Measurements from ENCODE around the gene GADD45B.

Gene GADD45B, protein sequence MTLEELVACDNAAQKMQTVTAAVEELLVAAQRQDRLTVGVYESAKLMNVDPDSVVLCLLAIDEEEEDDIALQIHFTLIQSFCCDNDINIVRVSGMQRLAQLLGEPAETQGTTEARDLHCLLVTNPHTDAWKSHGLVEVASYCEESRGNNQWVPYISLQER

DNA sequence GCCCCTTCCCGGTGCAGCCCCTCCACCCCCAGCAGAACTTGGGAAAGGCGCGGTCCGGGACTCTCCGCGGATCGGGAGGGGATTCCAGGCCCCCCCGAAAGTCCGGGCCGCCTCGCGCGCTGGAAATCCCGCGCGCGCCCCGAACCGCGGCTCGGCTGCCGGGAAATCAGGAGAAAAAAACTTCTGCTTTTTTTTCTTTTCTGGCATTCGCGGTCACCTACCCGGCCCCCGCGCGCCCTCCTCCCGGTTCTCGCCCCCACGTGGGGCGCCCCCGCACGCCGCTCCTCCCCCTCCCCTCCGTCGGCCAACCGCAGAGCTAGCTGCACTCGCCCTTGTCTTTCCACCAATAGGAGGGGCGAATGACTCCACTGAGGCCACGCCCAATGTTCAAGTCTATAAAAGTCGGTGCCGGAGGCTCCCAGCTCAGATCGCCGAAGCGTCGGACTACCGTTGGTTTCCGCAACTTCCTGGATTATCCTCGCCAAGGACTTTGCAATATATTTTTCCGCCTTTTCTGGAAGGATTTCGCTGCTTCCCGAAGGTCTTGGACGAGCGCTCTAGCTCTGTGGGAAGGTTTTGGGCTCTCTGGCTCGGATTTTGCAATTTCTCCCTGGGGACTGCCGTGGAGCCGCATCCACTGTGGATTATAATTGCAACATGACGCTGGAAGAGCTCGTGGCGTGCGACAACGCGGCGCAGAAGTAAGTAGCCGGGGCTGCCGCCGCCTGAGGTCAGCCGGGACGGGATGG lies at the start of gene GADD45B:
GADD45B (plus strand) TSS at position 426 of the 749 bp plus-strand sequence; CDS start at position 658, 232 bp downstream.
- peak within 1 kb of the TSS; percentile 88 to 96 for H3K27ac ChIP-seq
- TF ChIP-seq, protein P1, sequence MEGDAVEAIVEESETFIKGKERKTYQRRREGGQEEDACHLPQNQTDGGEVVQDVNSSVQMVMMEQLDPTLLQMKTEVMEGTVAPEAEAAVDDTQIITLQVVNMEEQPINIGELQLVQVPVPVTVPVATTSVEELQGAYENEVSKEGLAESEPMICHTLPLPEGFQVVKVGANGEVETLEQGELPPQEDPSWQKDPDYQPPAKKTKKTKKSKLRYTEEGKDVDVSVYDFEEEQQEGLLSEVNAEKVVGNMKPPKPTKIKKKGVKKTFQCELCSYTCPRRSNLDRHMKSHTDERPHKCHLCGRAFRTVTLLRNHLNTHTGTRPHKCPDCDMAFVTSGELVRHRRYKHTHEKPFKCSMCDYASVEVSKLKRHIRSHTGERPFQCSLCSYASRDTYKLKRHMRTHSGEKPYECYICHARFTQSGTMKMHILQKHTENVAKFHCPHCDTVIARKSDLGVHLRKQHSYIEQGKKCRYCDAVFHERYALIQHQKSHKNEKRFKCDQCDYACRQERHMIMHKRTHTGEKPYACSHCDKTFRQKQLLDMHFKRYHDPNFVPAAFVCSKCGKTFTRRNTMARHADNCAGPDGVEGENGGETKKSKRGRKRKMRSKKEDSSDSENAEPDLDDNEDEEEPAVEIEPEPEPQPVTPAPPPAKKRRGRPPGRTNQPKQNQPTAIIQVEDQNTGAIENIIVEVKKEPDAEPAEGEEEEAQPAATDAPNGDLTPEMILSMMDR (IDR thresholded peaks at IDR 0.05), result no peak
- DNase-seq (ENCODE audit: low spot score), result peak; percentile 99
- peak within 1 kb of the TSS; percentile 88 for H3K4me3 ChIP-seq

DNA sequence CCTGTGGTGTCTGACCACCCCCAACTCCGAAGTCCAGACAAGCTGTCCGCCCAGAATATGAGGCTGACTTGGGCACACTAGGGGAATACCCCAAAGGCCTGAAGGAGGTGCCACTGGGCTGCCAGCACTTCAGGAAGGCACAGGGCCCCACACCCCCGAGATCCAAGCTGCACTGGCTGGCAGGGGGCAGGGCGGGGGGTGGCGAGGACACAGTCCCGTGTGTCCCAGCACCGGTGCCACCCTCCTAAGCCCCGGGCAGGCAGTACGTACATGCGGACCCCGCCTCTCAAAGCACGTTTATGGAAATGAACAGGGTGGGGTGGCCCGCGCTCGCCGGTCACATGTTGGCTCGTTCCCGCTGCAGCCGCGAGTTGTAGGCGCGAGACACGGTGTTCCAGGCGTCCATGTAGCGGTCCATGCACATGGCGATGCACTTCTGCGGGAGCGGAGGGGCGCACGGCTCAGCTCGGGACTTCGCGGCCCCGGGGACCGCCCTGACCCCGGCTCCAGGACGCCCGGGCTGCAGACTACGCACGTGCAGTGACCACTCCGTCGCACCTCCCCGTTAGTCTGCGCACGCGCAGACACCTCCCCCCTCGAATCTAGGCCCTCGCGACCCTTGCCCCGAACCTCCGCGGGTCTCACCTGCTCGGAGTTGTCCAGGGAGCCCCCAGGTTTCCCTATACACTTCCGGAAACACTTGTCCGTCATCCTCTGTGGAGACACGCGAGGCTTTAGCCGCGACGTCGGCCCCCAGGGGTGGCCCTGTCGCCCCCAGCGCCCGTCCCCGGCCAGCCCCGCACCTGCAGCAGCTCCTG lies 49.1 kb upstream of the GADD45B start:
- H3K4me3 ChIP-seq, result peak overlapping the region; percentile 83
- TF ChIP-seq, protein P1 (IDR thresholded peaks at IDR 0.05), result no peak
- no peak for DNase-seq (ENCODE audit: low spot score)
- H3K27ac ChIP-seq, result peak overlapping the region; percentile 95 to 99

GRCh38 chr19:2427429-2428320 lies 48.3 kb upstream of the GADD45B start, which contains the start of gene TIMM13:
TSS of gene TIMM13 (minus strand) at chr19:2427586. CDS start at chr19:2427533, 53 bp downstream.
- Histone ChIP-seq H3K27ac (peak within 1 kb of the TSS; percentile 95 to 99), H3K4me3 (peak within 1 kb of the TSS; percentile 83)
- DNase-seq (ENCODE audit: low spot score), result peak; percentile 95
- TF ChIP-seq, protein P1 (IDR thresholded peaks at IDR 0.05), result no peak

DNA sequence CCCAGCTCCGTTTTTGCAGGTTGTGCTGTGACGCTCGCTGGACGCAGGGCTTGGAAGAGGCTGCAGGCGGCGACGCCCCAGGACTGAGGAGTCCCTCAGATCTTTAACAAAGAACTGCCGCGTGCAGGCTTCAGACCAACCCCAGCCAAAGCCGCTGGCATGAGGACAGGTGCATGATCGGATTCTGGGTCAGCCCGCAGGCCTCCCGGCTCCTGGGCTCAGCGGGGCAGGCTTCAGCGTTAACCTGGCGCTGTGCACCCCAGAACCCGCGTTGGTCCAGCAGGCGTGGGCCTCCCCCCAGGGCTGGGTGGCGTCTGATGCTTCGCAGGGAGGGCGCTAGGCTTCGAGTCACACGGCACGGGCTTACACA lies 47.6 kb upstream of the GADD45B start:
- no peak for DNase-seq (ENCODE audit: low spot score)
- H3K4me3 ChIP-seq, result peak overlapping the region; percentile 83
- TF ChIP-seq, protein P1 (IDR thresholded peaks at IDR 0.05), result no peak
- H3K27ac ChIP-seq, result peak overlapping the region; percentile 42 to 95

- H3K27ac ChIP-seq, result no peak overlapping the region
- H3K4me3 ChIP-seq, result no peak overlapping the region
- TF ChIP-seq, protein P1 (IDR thresholded peaks at IDR 0.05), result no peak
- no peak for DNase-seq (ENCODE audit: low spot score)
Measured at GRCh38 chr19:2428756-2429711, 46.9 kb upstream of the GADD45B start.
